ENCODE data around the gene UBE3D.
"Not testable (repeated sequence)": the region's sequence is repeated elsewhere in the genome, so short reads cannot be mapped to it uniquely, and the experiment has no call there.

UBE3D gene

DNA sequence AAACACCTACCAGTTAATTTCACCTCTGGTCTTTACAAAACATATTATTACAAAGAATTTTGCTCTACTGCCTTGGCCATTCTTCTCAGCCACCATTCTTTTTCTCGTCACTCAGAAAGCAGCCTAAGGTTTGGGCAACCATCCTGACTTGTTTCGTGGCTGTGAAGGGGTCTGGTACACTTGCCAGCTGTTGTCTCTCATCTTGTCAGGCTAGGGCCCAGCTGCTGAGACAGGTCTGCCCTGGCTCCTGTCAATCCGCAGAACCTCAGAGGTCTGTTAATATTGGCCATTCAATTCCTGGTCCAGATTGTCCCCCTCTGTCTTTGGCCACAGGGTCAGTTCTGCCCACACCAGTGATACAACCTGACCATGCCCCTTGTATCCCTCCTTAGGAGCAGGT is 197.7 kb downstream of the UBE3D start:
- DNase-seq = no peak

DNA sequence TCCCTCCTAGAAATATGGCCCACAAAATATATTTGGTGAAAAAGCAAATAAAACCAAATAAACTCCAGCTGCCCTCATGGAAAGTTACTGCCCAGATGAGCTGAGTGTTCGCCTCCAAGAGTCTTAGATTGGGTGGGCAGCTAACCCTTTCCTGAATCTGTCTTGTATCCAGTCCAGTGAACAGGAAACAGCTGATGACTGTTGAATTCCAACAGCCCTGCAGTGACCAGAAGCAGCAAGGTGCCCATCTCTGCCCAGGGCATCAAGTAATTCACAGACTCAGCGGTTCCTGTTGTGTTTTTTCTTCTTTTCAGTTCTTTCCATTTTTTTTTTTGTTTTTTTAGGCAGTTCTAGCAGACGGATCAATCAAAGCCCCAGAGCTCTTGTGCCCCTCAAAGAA is 199.2 kb downstream of the UBE3D start:
- no peak for DNase-seq

DNA sequence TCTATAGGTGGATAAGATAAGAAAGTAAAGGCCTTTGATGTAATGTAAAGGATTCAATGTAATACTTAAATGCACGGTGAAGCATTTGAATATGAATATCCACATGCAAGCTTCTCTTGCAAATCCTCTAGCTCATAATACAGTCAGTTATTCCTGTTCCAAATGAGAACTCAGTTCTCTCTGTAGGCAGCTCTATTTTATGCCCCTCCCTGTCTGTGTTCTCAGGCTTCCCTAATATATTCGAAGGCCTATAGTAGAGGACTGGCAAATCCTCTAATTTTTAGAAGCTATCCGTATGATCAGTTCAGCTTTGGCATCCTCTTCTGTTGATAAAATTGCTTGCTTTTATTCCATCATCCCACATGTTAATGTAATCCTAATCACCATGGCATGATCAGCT is 200.2 kb downstream of the UBE3D start:
- no peak for DNase-seq

DNA sequence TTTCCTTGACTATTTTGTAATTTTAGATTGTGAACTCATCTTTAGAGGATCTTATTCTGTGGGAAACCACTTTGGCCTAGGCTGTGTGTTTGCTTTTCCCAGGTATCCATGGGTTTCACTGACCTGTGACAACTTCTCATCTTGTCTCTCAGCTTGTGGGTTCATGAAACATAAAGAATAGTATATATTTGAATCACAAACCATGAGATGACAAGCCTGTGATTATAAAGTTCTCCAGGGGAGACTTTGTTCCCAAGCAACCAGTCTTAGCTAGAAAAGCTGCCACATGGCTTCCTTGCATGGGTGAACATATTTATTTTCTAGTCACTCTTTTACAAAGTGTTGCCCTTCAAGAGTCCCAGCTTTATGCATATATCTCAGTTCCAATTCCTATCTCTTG is 201.9 kb downstream of the UBE3D start:
- no peak for DNase-seq

DNA sequence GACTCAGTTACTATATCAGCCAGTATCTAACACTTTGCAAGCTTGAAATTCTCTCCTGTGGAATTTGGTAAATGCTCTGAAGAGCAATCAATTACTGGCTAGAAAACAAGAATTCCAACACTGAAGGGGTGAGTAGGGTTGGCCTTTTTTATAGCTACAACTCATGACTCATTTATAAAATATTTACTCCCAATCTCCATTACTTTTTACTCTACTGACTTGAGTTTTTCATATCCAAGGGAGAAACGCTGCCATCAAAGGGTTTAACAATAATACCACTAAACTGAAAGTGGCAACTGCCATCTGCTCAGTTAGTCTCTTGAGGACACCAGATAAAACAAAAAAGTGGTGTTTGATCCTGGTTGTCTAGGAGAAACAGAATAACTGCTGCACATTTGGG is 203.1 kb downstream of the UBE3D start:
- no peak for DNase-seq

DNA sequence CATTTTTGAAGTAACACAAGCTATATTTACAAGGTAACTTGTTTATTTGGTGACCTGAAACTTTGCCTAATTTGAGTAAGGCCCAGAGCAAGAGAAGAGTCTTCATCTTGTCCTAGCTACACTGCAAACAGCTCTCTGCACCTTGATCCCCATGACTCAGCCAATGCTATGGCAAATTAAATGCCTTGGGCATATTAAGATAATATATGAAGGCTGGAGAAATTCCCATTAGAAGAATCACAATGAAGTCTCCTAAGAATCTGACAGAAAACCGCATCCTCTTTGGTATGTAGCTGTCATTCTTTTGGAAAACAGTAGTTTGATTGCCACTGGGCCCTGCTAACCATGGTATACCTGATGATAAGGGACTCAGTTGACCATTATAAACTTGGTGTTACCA is 204.5 kb downstream of the UBE3D start:
- no peak for DNase-seq

DNA sequence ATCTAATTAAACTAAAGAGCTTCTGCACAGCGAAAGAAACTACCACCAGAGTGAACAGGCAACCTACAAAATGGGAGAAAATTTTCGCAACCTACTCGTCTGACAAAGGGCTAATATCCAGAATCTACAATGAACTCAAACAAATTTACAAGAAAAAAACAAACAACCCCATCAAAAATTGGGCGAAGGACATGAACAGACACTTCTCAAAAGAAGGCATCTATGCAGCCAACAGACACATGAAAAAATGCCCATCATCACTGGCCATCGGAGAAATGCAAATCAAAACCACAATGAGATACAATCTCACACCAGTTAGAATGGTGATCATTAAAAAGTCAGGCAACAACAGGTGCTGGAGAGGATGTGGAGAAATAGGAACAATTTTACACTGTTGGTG is 209.6 kb downstream of the UBE3D start:
- not testable (repeated sequence) for DNase-seq

DNA sequence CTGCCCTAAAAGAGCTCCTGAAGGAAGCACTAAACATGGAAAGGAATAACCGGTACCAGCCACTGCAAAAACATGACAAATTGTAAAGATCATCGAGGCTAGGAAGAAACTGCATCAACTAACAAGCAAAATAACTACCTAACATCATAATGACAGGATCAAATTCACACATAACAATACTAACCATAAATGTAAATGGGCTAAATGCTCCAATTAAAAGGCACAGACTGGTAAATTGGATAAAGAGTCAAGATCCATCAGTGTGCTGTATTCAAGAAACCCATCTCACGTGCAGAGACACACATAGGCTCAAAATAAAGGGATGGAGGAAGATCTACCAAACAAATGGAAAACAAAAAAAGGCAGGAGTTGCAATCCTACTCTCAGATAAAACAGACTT is 212.7 kb downstream of the UBE3D start:
- DNase-seq = not testable (repeated sequence)

DNA sequence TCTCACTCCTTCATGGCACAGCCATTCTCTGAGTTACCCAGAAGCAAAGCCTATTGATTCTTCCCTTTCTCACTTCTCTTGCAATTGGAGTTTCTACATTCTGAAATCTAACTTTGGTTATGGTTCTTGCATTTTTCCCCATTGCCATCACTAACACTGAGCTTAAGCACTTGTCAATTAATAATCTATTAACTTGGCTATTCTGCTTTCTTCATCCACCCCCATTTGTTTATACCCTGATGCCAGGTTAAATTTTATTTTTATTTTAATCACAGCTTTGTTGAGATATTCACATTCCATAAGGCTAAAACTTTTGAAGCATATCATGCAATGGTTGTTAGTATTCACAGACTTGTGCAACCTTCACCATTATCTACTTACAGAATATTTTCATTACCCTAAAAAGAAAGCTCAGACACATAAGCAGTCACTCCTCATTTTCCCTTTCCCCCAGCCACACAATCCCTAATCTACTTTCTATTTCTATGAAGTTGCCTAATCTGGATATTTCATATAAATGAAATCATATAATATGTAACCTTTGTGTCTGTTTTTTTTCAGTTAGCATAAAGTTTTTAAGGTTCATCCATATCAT is 222.3 kb downstream of the UBE3D start:
- DNase-seq = no peak

DNA sequence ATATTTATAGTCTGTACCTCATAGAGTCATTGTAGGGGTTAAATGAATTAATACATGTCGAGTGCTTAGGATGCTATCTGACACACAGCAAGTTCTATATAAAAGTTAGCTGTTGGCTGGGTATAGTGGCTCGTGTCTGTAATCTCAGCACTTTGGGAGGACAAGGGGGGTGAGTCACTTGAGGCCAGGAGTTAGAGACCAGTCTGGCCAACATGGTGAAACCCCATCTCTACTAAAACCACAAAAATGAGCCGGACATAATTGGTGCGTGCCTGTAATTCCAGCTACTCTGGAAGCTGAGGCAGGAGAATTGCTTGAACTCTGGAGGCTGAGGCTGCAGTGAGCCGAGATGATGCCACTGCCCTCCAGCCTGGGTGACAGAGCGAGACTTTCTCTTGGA is 222.9 kb downstream of the UBE3D start:
- no peak for DNase-seq

All from activated gamma-delta T cell treated with Interleukin-2 at 50 U/mL for 16 hours (primary cell).